ENCODE results near the gene MMP15. TPM values are rescaled to one million over a fixed set of nuclear protein-coding genes. Genes with fewer than 3 reads are reported as not detected.

MMP15 gene
- polyA plus RNA-seq, 1 of the 3 experiments (the other 2 are of a cell fraction), result 3.1 TPM

- H3K27me3 ChIP-seq (ENCODE audit: insufficient read depth), result no peaks in the 10 kb centered on the region
- CTCF ChIA-PET, result interaction anchor here (0.9 to 2.0 kb wide), 3 partner anchors 33 to 163 kb away, joined by 3 to 8 read pairs (median 3); no protein-coding TSS in a partner anchor
- DNase-seq, result no peak
- POLR2A ChIA-PET, result no interaction called here
- H3K9me3 ChIP-seq, result no peaks in the 10 kb centered on the region
- 56% methylated on average over 4 of the region's 8 CpGs for WGBS (ENCODE audit: low lambda C conversion rate)
- H3K36me3 ChIP-seq (replicated peaks in 1 of 2; ENCODE audit: control insufficient read depth in 1 of 2, insufficient read depth in 2 of 2, low read length in 1 of 2), result no peaks in the 10 kb centered on the region
- TF ChIP-seq RXRA (IDR thresholded peaks at IDR 0.05; ENCODE audit: borderline replicate concordance, low read depth) (no peak), RAD21 (IDR thresholded peaks at IDR 0.05; ENCODE audit: low read length) (no peak), ZBTB33 (IDR thresholded peaks at IDR 0.05; ENCODE audit: borderline replicate concordance, low read depth) (no peak), TAF1 (IDR thresholded peaks at IDR 0.05; ENCODE audit: borderline replicate concordance, low read depth, low read length) (no peak), FOXJ3 (CRISPR knock-in tag; IDR thresholded peaks at IDR 0.05) (no peak), MAX (IDR thresholded peaks at IDR 0.05; ENCODE audit: low read depth) (no peak), EZH2phosphoT487 (IDR thresholded peaks at IDR 0.05; ENCODE audit: borderline replicate concordance, low read depth) (no peak), TEAD4 (IDR thresholded peaks at IDR 0.05; ENCODE audit: borderline replicate concordance, insufficient read depth) (no peak), USF2 (IDR thresholded peaks at IDR 0.05; ENCODE audit: borderline replicate concordance, low read depth, low read length) (no peak), PBX3 (IDR thresholded peaks at IDR 0.05) (no peak), CHD2 (IDR thresholded peaks at IDR 0.05; ENCODE audit: low read length, partially characterized antibody) (no peak), SMC3 (IDR thresholded peaks at IDR 0.05; ENCODE audit: low read depth, low read length) (no peak)
- no peak overlapping the region for H3K4me3 ChIP-seq (ENCODE audit: low read depth in 2 of 2, low read length in 1 of 2)
- no peaks in the 10 kb centered on the region for H3F3A ChIP-seq (replicated peaks; ENCODE audit: insufficient read depth)
- H3K9ac ChIP-seq, result no peak overlapping the region
- H4K20me1 ChIP-seq (ENCODE audit: insufficient read depth), result no peaks in the 10 kb centered on the region
- H3K79me2 ChIP-seq (ENCODE audit: insufficient read depth), result no peaks in the 10 kb centered on the region
- H2AFZ ChIP-seq (ENCODE audit: low read depth), result no peak overlapping the region
- no peaks in the 10 kb centered on the region for H3K9me2 ChIP-seq
- peaks cover 0 to 4% of the 10 kb centered on the region in 2 experiments; a peak in 1 of 4 replicates for H3K4me1 ChIP-seq (ENCODE audit: control insufficient read depth in 1 of 2, insufficient read depth in 2 of 2, low read depth in 1 of 2, low read length in 1 of 2)
- no peak overlapping the region for H3K4me2 ChIP-seq
- H3K27ac ChIP-seq (ENCODE audit: low read depth in 2 of 2, low read length in 1 of 2), result no peak overlapping the region
These were observed 38.0 kb downstream of the MMP15 start for GRCh38 chr16:58063377-58064076.
